MM.1S (cell line): ENCODE measurements around the gene GGPS1.

Source experiments
- EZH2 ChIP-seq: fragments of 300-600 bp; sonication (generic); optimal IDR thresholded peaks from 2 replicates; pipeline ENCODE3; 2017; ENCODE audit warnings: low read depth, mild to moderate bottlenecking, antibody characterized with exemption, low read length, mixed read lengths
- TF ChIP-seq, protein P1 (sequence below): fragments of 300-600 bp; sonication (generic); IDR thresholded peaks from 2 replicates; pipeline ENCODE4 v1.5.1; 2016; ENCODE audit warnings: antibody characterized with exemption, low read length, mixed read lengths

DNA sequence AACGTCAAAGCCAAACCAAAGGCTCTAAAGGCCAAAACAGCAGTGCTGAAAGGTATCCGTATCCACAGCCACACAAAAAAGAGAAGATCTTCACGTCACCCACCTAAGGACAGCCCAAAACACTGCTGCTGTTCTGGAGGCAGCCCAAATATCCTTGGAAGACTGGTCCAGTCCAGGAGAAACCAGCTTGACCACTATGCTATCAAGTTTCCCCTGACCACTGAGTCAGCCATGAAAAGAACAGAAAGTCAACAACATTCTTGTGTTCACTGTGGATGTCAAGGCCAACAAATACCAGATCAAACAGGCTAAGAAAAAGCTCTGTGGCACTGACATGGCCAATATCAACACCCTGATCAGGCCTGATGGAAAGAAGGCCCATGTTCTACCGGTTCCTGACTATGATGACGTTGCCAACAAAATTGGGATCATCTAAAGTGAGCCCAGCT is 32.4 kb upstream of the GGPS1 start:
- TF ChIP-seq, protein P1, sequence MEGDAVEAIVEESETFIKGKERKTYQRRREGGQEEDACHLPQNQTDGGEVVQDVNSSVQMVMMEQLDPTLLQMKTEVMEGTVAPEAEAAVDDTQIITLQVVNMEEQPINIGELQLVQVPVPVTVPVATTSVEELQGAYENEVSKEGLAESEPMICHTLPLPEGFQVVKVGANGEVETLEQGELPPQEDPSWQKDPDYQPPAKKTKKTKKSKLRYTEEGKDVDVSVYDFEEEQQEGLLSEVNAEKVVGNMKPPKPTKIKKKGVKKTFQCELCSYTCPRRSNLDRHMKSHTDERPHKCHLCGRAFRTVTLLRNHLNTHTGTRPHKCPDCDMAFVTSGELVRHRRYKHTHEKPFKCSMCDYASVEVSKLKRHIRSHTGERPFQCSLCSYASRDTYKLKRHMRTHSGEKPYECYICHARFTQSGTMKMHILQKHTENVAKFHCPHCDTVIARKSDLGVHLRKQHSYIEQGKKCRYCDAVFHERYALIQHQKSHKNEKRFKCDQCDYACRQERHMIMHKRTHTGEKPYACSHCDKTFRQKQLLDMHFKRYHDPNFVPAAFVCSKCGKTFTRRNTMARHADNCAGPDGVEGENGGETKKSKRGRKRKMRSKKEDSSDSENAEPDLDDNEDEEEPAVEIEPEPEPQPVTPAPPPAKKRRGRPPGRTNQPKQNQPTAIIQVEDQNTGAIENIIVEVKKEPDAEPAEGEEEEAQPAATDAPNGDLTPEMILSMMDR, result no peak
- TF ChIP-seq EZH2, result no peak
